ENCODE measurements around the gene CYP27C1. TPM values are rescaled to one million over a fixed set of nuclear protein-coding genes. Genes with fewer than 3 reads are reported as not detected.

The CYP27C1 gene
- total and polyA plus RNA-seq, 10 of the 15 experiments (the other 5 are each of a cell fraction or from before 2014, with no cell fraction given) = not detected

GRCh38 chr2:127143841-127144782 lies 76.0 kb downstream of the CYP27C1 start:
- Histone ChIP-seq H3K4me1 (ENCODE audit: control insufficient read depth, insufficient read depth, low read length) (no peaks in the 10 kb centered on the region), H3K4me2 (ENCODE audit: control insufficient read depth, insufficient read depth) (no peak overlapping the region), H3K79me2 (ENCODE audit: control insufficient read depth, insufficient read depth, low read length) (no peaks in the 10 kb centered on the region), H3K9me3 (replicated peaks; ENCODE audit: control insufficient read depth, insufficient read depth, low read length) (no peaks in the 10 kb centered on the region), H3K27me3 (replicated peaks in 1 of 2; ENCODE audit: control insufficient read depth in 2 of 2, insufficient read depth in 2 of 2, low read length in 1 of 2) (no peaks in the 10 kb centered on the region), H3K4me3 (no peak overlapping the region), H3K9ac (ENCODE audit: control insufficient read depth, insufficient read depth, low read length) (no peak overlapping the region), H4K20me1 (ENCODE audit: control insufficient read depth, insufficient read depth) (no peaks in the 10 kb centered on the region), H3K27ac (ENCODE audit: control insufficient read depth, insufficient read depth) (no peak overlapping the region), H2AFZ (ENCODE audit: control insufficient read depth, low read depth, low read length) (no peak overlapping the region), H3K36me3 (ENCODE audit: control insufficient read depth in 2 of 2, insufficient read depth in 2 of 2, low read length in 1 of 2) (no peaks in the 10 kb centered on the region)
- ChIA-PET POLR2A (no interaction called here), CTCF (interaction anchor here (0.6 kb wide), 1 partner anchor 31 kb away, joined by 4 read pairs; no protein-coding TSS in a partner anchor), RAD21 (ENCODE audit: unreplicated experiment) (no interaction called here), SMC1A (ENCODE audit: uncharacterized antibody, unreplicated experiment) (no interaction called here)
- BruUV-seq (replicated peaks) = no TSS peak
- FAIRE-seq (no peak), DNase-seq (ENCODE audit: low read depth, low spot score) (no peak), ATAC-seq (no peak)
- 56% methylated on average over 11 of the region's 11 CpGs for WGBS (ENCODE audit: insufficient coverage, insufficient replicate concordance, low lambda C conversion rate, missing lambda C conversion rate)
- in situ Hi-C loops (cut with MboI) (no loop called here), intact Hi-C loops (cut with micrococcal nuclease; ENCODE audit: unreplicated experiment) (no loop called here)
- TF ChIP-seq MYC (IDR thresholded peaks at IDR 0.05; ENCODE audit: insufficient read depth, insufficient read length, insufficient replicate concordance, low read length, severe bottlenecking) (no peak), ZNF207 (IDR thresholded peaks at IDR 0.05; ENCODE audit: borderline replicate concordance) (no peak), FOS (IDR thresholded peaks at IDR 0.05; ENCODE audit: borderline replicate concordance, extremely low read depth, insufficient read length) (no peak), BCLAF1 (IDR thresholded peaks at IDR 0.05) (no peak), RUNX3 (IDR thresholded peaks at IDR 0.05; ENCODE audit: low read length) (no peak), SIN3A (IDR thresholded peaks at IDR 0.05; ENCODE audit: low read depth, low read length) (no peak), ZBTB4 (CRISPR knock-in tag; IDR thresholded peaks at IDR 0.05) (no peak), GATAD2B (conservative IDR thresholded peaks at IDR 0.05; ENCODE audit: low read depth) (no peak)
- TF ChIP-seq, protein P1, sequence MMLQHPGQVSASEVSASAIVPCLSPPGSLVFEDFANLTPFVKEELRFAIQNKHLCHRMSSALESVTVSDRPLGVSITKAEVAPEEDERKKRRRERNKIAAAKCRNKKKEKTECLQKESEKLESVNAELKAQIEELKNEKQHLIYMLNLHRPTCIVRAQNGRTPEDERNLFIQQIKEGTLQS (IDR thresholded peaks at IDR 0.05; ENCODE audit: borderline replicate concordance, extremely low read depth, low read depth, low read length) = no peak
- TF ChIP-seq, protein P2, sequence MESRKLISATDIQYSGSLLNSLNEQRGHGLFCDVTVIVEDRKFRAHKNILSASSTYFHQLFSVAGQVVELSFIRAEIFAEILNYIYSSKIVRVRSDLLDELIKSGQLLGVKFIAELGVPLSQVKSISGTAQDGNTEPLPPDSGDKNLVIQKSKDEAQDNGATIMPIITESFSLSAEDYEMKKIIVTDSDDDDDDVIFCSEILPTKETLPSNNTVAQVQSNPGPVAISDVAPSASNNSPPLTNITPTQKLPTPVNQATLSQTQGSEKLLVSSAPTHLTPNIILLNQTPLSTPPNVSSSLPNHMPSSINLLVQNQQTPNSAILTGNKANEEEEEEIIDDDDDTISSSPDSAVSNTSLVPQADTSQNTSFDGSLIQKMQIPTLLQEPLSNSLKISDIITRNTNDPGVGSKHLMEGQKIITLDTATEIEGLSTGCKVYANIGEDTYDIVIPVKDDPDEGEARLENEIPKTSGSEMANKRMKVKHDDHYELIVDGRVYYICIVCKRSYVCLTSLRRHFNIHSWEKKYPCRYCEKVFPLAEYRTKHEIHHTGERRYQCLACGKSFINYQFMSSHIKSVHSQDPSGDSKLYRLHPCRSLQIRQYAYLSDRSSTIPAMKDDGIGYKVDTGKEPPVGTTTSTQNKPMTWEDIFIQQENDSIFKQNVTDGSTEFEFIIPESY (IDR thresholded peaks at IDR 0.05) = no peak
